HepG2 (cell line): ENCODE results near the gene SMIM29. TPM values are rescaled to one million over a fixed set of nuclear protein-coding genes. Genes with fewer than 3 reads are reported as not detected.
A peak's percentile ranks its signal among the peaks of the same experiment; 100 is the strongest.

ENCODE experiments used
- CCAR2 ChIP-seq: fragments of 200-400 bp; formaldehyde crosslinking; optimal IDR thresholded peaks from 2 replicates; pipeline ENCODE3; 2018; ENCODE audit warnings: low read depth, mild to moderate bottlenecking, low read length, moderate library complexity
- MAZ ChIP-seq, 2 experiments: sonication (generic) in 1 of 2; formaldehyde crosslinking in 1 of 2; IDR thresholded peaks; 2 replicates each; pipeline versions ENCODE4 v1.5.0 to v1.6.1; 2012 to 2020; ENCODE audit warnings: low read depth in 2 of 2, mild to moderate bottlenecking in 2 of 2, borderline replicate concordance in 1 of 2, improper control_type of control experiment in 1 of 2, low read length in 1 of 2, missing genetic modification reagents in 1 of 2, moderate library complexity in 1 of 2
- ZKSCAN5 ChIP-seq: sonication (generic); formaldehyde crosslinking; IDR thresholded peaks from 2 replicates; pipeline ENCODE4 v1.5.1; 2020; ENCODE audit warnings: mild to moderate bottlenecking, missing genetic modification reagents
- ZNF615 ChIP-seq: sonication (generic); formaldehyde crosslinking; IDR thresholded peaks from 2 replicates; pipeline ENCODE4 v1.5.0; 2020; ENCODE audit warnings: mild to moderate bottlenecking, missing genetic modification reagents, borderline replicate concordance
- ZSCAN30 ChIP-seq: sonication (generic); formaldehyde crosslinking; IDR thresholded peaks from 2 replicates; pipeline ENCODE4 v1.5.0; 2020; ENCODE audit warnings: mild to moderate bottlenecking, missing genetic modification reagents
- polyA plus RNA-seq, 8 experiments: library from polyadenylated mRNA; depleted of rRNA in 3 of 8; stranded (reverse) in 7 of 8; unstranded in 1 of 8; fragments of >200 nt; fragmentation: Illumina TruSeq in 4 of 8; extraction: Trizol in 4 of 8; gene quantifications; 2 replicates each; pipeline versions ENCODE4 v1.2.1 to v1.2.3, GENCODE V29; 2011 to 2016; ENCODE audit warnings: low read depth in 4 of 8, missing spikeins in 1 of 8, mixed read lengths in 1 of 8; ENCODE audit not compliant: insufficient read depth in 1 of 8
- total RNA-seq, 5 experiments: library from RNA; depleted of rRNA; stranded (reverse); fragments of >200 nt; fragmentation: Illumina TruSeq; extraction: Trizol; gene quantifications; 2 replicates each; pipeline ENCODE4 v1.2.3, GENCODE V29; 2016; ENCODE audit warnings: low read depth in 1 of 5
- TF ChIP-seq, protein P1 (sequence below): sonication (generic); formaldehyde crosslinking; IDR thresholded peaks from 2 replicates; pipeline ENCODE4 v1.9.0; 2021; ENCODE audit warnings: missing genetic modification reagents, borderline replicate concordance
- TF ChIP-seq, protein P2 (sequence below): fragments of 450-650 bp; IDR thresholded peaks from 2 replicates; pipeline ENCODE4 v1.6.1; 2017; ENCODE audit warnings: mild to moderate bottlenecking
- TF ChIP-seq, protein P3 (sequence below): sonication (generic); formaldehyde crosslinking; IDR thresholded peaks from 2 replicates; pipeline ENCODE4 v1.5.0; 2020; ENCODE audit warnings: missing genetic modification reagents
- TF ChIP-seq, protein P4 (sequence below): sonication (generic); formaldehyde crosslinking; IDR thresholded peaks from 2 replicates; pipeline ENCODE4 v1.4.0; 2020; ENCODE audit warnings: mild to moderate bottlenecking, missing genetic modification reagents

Gene SMIM29
- total and polyA plus RNA-seq, 2 of the 13 experiments (the other 11 are each of a cell fraction or from before 2014, with no cell fraction given), result 8.8 to 15.3 TPM

DNA sequence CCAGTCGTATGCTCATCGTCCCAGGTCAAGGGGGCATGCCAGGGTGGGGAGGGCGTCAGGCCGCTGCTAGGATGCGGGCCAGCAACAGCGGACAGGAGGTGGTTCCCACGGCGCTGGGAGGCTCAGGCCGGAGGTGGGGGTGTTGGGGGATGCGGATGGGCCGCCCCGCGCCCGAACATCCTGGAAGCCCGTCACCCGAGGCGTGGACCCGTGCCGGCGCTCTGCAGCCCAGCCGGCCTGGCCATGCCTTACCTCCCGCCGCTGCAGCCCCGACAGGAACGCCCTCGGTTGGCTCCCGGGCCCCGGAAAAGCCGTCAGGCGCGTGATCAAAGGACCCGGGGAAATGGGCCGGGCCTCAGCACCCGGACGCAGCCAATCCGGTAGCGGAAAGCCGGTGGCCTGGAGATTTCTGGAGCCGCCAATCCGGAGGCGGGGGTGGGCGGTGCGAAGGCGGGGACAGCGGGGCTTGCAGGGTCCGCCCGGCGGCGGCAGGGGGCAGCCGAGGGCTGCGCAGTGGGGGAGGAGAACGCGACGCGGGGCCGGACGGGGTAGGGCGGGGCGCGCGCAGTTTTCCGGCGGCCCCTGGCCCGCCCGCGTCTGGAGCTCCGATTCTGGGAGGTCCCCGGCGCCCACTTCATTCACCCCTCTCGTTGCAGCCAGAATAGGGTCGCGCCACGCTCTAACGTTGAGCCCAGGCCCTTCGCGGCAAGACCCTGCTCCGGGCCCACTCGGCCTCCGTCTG is at the start of gene SMIM29 (continued):
- TF ChIP-seq, protein P1, sequence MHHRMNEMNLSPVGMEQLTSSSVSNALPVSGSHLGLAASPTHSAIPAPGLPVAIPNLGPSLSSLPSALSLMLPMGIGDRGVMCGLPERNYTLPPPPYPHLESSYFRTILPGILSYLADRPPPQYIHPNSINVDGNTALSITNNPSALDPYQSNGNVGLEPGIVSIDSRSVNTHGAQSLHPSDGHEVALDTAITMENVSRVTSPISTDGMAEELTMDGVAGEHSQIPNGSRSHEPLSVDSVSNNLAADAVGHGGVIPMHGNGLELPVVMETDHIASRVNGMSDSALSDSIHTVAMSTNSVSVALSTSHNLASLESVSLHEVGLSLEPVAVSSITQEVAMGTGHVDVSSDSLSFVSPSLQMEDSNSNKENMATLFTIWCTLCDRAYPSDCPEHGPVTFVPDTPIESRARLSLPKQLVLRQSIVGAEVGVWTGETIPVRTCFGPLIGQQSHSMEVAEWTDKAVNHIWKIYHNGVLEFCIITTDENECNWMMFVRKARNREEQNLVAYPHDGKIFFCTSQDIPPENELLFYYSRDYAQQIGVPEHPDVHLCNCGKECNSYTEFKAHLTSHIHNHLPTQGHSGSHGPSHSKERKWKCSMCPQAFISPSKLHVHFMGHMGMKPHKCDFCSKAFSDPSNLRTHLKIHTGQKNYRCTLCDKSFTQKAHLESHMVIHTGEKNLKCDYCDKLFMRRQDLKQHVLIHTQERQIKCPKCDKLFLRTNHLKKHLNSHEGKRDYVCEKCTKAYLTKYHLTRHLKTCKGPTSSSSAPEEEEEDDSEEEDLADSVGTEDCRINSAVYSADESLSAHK, result 0 out of 2 replicates have a peak, but pooled peaks have one; percentile 1
- TF ChIP-seq, protein P2, sequence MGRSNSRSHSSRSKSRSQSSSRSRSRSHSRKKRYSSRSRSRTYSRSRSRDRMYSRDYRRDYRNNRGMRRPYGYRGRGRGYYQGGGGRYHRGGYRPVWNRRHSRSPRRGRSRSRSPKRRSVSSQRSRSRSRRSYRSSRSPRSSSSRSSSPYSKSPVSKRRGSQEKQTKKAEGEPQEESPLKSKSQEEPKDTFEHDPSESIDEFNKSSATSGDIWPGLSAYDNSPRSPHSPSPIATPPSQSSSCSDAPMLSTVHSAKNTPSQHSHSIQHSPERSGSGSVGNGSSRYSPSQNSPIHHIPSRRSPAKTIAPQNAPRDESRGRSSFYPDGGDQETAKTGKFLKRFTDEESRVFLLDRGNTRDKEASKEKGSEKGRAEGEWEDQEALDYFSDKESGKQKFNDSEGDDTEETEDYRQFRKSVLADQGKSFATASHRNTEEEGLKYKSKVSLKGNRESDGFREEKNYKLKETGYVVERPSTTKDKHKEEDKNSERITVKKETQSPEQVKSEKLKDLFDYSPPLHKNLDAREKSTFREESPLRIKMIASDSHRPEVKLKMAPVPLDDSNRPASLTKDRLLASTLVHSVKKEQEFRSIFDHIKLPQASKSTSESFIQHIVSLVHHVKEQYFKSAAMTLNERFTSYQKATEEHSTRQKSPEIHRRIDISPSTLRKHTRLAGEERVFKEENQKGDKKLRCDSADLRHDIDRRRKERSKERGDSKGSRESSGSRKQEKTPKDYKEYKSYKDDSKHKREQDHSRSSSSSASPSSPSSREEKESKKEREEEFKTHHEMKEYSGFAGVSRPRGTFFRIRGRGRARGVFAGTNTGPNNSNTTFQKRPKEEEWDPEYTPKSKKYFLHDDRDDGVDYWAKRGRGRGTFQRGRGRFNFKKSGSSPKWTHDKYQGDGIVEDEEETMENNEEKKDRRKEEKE, result no peak
- TF ChIP-seq, protein P3, sequence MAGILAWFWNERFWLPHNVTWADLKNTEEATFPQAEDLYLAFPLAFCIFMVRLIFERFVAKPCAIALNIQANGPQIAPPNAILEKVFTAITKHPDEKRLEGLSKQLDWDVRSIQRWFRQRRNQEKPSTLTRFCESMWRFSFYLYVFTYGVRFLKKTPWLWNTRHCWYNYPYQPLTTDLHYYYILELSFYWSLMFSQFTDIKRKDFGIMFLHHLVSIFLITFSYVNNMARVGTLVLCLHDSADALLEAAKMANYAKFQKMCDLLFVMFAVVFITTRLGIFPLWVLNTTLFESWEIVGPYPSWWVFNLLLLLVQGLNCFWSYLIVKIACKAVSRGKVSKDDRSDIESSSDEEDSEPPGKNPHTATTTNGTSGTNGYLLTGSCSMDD (CRISPR knock-in tag), result 0 out of 2 replicates have a peak, but pooled peaks have one; percentile 29
- TF ChIP-seq MAZ (IDR thresholded peaks at IDR 0.05; ENCODE audit: borderline replicate concordance, low read depth, low read length) (peak; percentile 85; the same call in 1 of the 2 replicates), MAZ (CRISPR knock-in tag; IDR thresholded peaks at IDR 0.05; ENCODE audit: low read depth) (no peak; the same call in 1 of the 2 replicates), ZSCAN30 (CRISPR knock-in tag) (no peak), ZNF615 (no peak), ZKSCAN5 (CRISPR knock-in tag) (no peak), CCAR2 (no peak)
- TF ChIP-seq, protein P4, sequence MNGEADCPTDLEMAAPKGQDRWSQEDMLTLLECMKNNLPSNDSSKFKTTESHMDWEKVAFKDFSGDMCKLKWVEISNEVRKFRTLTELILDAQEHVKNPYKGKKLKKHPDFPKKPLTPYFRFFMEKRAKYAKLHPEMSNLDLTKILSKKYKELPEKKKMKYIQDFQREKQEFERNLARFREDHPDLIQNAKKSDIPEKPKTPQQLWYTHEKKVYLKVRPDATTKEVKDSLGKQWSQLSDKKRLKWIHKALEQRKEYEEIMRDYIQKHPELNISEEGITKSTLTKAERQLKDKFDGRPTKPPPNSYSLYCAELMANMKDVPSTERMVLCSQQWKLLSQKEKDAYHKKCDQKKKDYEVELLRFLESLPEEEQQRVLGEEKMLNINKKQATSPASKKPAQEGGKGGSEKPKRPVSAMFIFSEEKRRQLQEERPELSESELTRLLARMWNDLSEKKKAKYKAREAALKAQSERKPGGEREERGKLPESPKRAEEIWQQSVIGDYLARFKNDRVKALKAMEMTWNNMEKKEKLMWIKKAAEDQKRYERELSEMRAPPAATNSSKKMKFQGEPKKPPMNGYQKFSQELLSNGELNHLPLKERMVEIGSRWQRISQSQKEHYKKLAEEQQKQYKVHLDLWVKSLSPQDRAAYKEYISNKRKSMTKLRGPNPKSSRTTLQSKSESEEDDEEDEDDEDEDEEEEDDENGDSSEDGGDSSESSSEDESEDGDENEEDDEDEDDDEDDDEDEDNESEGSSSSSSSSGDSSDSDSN, result peak; percentile 82
